NCI-H2227 (cell line): Measurements from ENCODE around the gene SMIM9.

Experiments
- DNase-seq: peaks from one replicate; lab custom pipeline; 2025; ENCODE audit not compliant: unreplicated experiment; lab: John Stamatoyannopoulos, UW

Gene SMIM9

GRCh38 chrX:154784149-154784995 is 50.1 kb downstream of the SMIM9 start:
- no peak for DNase-seq

GRCh38 chrX:154780968-154781367 is 53.5 kb downstream of the SMIM9 start:
- DNase-seq: no peak

GRCh38 chrX:154779261-154779660 is 55.2 kb downstream of the SMIM9 start:
- DNase-seq: no peak

- no peak for DNase-seq
Observed at GRCh38 chrX:154776753-154777152, 57.7 kb downstream of the SMIM9 start.

- no peak for DNase-seq
Observed at GRCh38 chrX:154775419-154776349, 58.8 kb downstream of the SMIM9 start.

- DNase-seq: no peak
Observed at GRCh38 chrX:154774622-154775021, 59.8 kb downstream of the SMIM9 start.
